CD14-positive monocyte (primary cell): ENCODE data around the gene HCN4. TPM values are rescaled to one million over a fixed set of nuclear protein-coding genes. Genes with fewer than 3 reads are reported as not detected.
A peak's percentile ranks its signal among the peaks of the same experiment; 100 is the strongest.

Experiments used
- DNase-seq, 3 donors: peaks; one replicate each; pipeline ENCODE4 v3.0.0-alpha.2; 2011 to 2022
- H2AFZ ChIP-seq: 2 replicates; pipeline ENCODE4 v1.6.0; 2012; ENCODE audit warnings: mild to moderate bottlenecking, low read depth, low read length, inconsistent platforms; ENCODE audit not compliant: insufficient read depth, poor library complexity, severe bottlenecking
- H3K27ac ChIP-seq, 2 donors: 1 replicate in 1 of 2; 2 replicates in 1 of 2; pipeline ENCODE4 v1.5.1; 2012 to 2013; ENCODE audit warnings: low read length in 2 of 2, control low read depth in 1 of 2, inconsistent platforms in 1 of 2, low read depth in 1 of 2, mild to moderate bottlenecking in 1 of 2
- H3K27me3 ChIP-seq, 2 donors: one replicate each; pipeline versions ENCODE4 v1.6.0 to v1.6.1; 2011 to 2013; ENCODE audit warnings: low read length in 2 of 2; ENCODE audit not compliant: control insufficient read depth in 2 of 2, insufficient read depth in 2 of 2
- H3K36me3 ChIP-seq, 2 donors: replicated peaks in 1 of 2; 1 replicate in 1 of 2; 2 replicates in 1 of 2; pipeline versions ENCODE4 v1.5.1 to v1.6.1; 2012 to 2013; ENCODE audit warnings: low read length in 2 of 2, control low read depth in 1 of 2, inconsistent platforms in 1 of 2, mild to moderate bottlenecking in 1 of 2; ENCODE audit not compliant: insufficient read depth in 2 of 2, control insufficient read depth in 1 of 2
- H3K4me1 ChIP-seq, 2 donors: 1 replicate in 1 of 2; 2 replicates in 1 of 2; pipeline versions ENCODE4 v1.5.1 to v1.6.1; 2012 to 2013; ENCODE audit warnings: low read length in 2 of 2, control low read depth in 1 of 2, inconsistent platforms in 1 of 2, mild to moderate bottlenecking in 1 of 2, moderate library complexity in 1 of 2; ENCODE audit not compliant: insufficient read depth in 2 of 2, control insufficient read depth in 1 of 2
- H3K4me2 ChIP-seq: replicated peaks from 2 replicates; pipeline ENCODE3; 2012; ENCODE audit warnings: low read length, moderate library complexity, mild to moderate bottlenecking; ENCODE audit not compliant: poor library complexity, severe bottlenecking; ENCODE audit errors: extremely low read depth
- H3K4me3 ChIP-seq, 3 experiments: fragments of 200-600 bp in 1 of 3; sonication (generic) in 1 of 3; replicated peaks in 1 of 3; 1 replicate in 2 of 3; 2 replicates in 1 of 3; pipeline ENCODE4 v1.5.1; 2011 to 2013; ENCODE audit warnings: low read length in 3 of 3, mild to moderate bottlenecking in 3 of 3, control low read depth in 2 of 3, low read depth in 2 of 3, inconsistent platforms in 1 of 3, moderate library complexity in 1 of 3
- H3K79me2 ChIP-seq: 2 replicates; pipeline ENCODE4 v1.6.0; 2012; ENCODE audit warnings: mild to moderate bottlenecking, control low read depth, inconsistent platforms, low read length, moderate library complexity; ENCODE audit not compliant: insufficient read depth
- H3K9ac ChIP-seq: 2 replicates; pipeline ENCODE4 v1.6.0; 2017; ENCODE audit warnings: low read length, mild to moderate bottlenecking; ENCODE audit not compliant: insufficient read depth, poor library complexity, severe bottlenecking
- H3K9me3 ChIP-seq, 2 donors: replicated peaks in 1 of 2; 1 replicate in 1 of 2; 2 replicates in 1 of 2; pipeline versions ENCODE4 v1.5.1 to v1.6.1; 2012 to 2013; ENCODE audit warnings: low read length in 2 of 2, control low read depth in 1 of 2; ENCODE audit not compliant: control insufficient read depth in 1 of 2, insufficient read depth in 1 of 2
- H4K20me1 ChIP-seq: 2 replicates; pipeline ENCODE4 v1.6.0; 2012; ENCODE audit warnings: mild to moderate bottlenecking, low read length, control low read depth, moderate library complexity; ENCODE audit not compliant: insufficient read depth
- H3K27ac Mint-ChIP-seq, 7 donors: one replicate each; pipeline ENCODE4 v1.8.0; 2020; ENCODE audit warnings: mild to moderate bottlenecking in 7 of 7, mixed read lengths in 7 of 7, moderate library complexity in 6 of 7, inconsistent platforms in 2 of 7
- H3K27me3 Mint-ChIP-seq, 3 donors: one replicate each; pipeline ENCODE4 v1.8.0; 2021 to 2022; ENCODE audit warnings: low read depth in 3 of 3, mild to moderate bottlenecking in 3 of 3, mixed read lengths in 3 of 3, moderate library complexity in 3 of 3, inconsistent platforms in 1 of 3
- H3K36me3 Mint-ChIP-seq, 2 donors: one replicate each; pipeline ENCODE4 v1.8.0; 2020; ENCODE audit warnings: mixed read lengths in 2 of 2, inconsistent platforms in 1 of 2, mild to moderate bottlenecking in 1 of 2
- H3K4me1 Mint-ChIP-seq: one replicate; pipeline ENCODE4 v1.8.0; 2020; ENCODE audit warnings: mild to moderate bottlenecking, mixed read lengths
- H3K4me3 Mint-ChIP-seq, 2 donors: one replicate each; pipeline ENCODE4 v1.8.0; 2020; ENCODE audit warnings: mild to moderate bottlenecking in 2 of 2, mixed read lengths in 2 of 2, moderate library complexity in 1 of 2
- H3K9me3 Mint-ChIP-seq, 7 donors: one replicate each; pipeline ENCODE4 v1.8.0; 2020 to 2022; ENCODE audit warnings: mixed read lengths in 7 of 7, mild to moderate bottlenecking in 6 of 7, moderate library complexity in 6 of 7, inconsistent platforms in 2 of 7
- CTCF ChIP-seq: fragments of 200-600 bp; IDR thresholded peaks from one replicate; pipeline ENCODE4 v1.8.0; 2022; ENCODE audit warnings: antibody characterized with exemption, mild to moderate bottlenecking
- WGBS: methylation state at CpG from one replicate; pipeline ENCODE4 v1.1.5; 2013; ENCODE audit warnings: missing lambda C conversion rate; ENCODE audit not compliant: insufficient coverage; 5-methylcytosine and 5-hydroxymethylcytosine counted together
- intact Hi-C, 2 donors: fragments of 100-400 bp; cut with micrococcal nuclease; formaldehyde crosslinking; loops; one replicate each; pipeline versions ENCODE4 v1.15.0 to v1.15.1; 2023
- polyA plus RNA-seq, 3 donors: library from polyadenylated mRNA; depleted of rRNA in 1 of 3; unstranded in 2 of 3; stranded (reverse) in 1 of 3; fragments of 300-500 nt in 2 of 3; fragments of >200 nt in 1 of 3; fragmentation: Illumina TruSeq in 2 of 3; gene quantifications; 1 replicate in 2 of 3; 2 replicates in 1 of 3; pipeline ENCODE4 v1.2.3, GENCODE V29; 2012 to 2021

The HCN4 gene
- polyA plus RNA-seq, 3 donors = not detected

GRCh38 chr15:73349191-73349590, 19.6 kb downstream of the HCN4 start:
- peaks cover 0 to 2% of the 10 kb centered on the region in 2 donors for H3K27me3 ChIP-seq
- Mint-ChIP-seq H3K27ac (no peak overlapping the region), H3K4me1 (no peaks in the 10 kb centered on the region), H3K4me3 (no peak overlapping the region), H3K9me3 (no peaks in the 10 kb centered on the region), H3K36me3 (no peaks in the 10 kb centered on the region), H3K27me3 (peaks cover 9 to 12% (median 9%) of the 10 kb centered on the region in 3 donors)
- no peaks in the 10 kb centered on the region for H3K9me3 ChIP-seq
- intact Hi-C loops = no loop called here
- no peak overlapping the region for H3K27ac ChIP-seq
- no peak overlapping the region for H3K4me2 ChIP-seq
- no peak overlapping the region for H3K9ac ChIP-seq
- H3K36me3 ChIP-seq = no peaks in the 10 kb centered on the region
- no peaks in the 10 kb centered on the region for H4K20me1 ChIP-seq
- DNase-seq = no peak
- no peaks in the 10 kb centered on the region for H3K4me1 ChIP-seq
- no peak overlapping the region for H2AFZ ChIP-seq
- H3K4me3 ChIP-seq = no peak overlapping the region
- TF ChIP-seq CTCF = no peak
- H3K79me2 ChIP-seq = no peaks in the 10 kb centered on the region

- H3K27ac ChIP-seq = no peak overlapping the region
- no peak overlapping the region for H3K27ac Mint-ChIP-seq
- peaks cover 0 to 9% (median 5%) of the 10 kb centered on the region in 7 donors for H3K9me3 Mint-ChIP-seq
- TF ChIP-seq CTCF = no peak
- intact Hi-C loops = no loop called here
- H3K36me3 ChIP-seq = no peaks in the 10 kb centered on the region
- no peaks in the 10 kb centered on the region for H3K4me1 Mint-ChIP-seq
- no peak overlapping the region for H3K4me2 ChIP-seq
- peaks cover 0 to 2% of the 10 kb centered on the region in 2 donors for H3K27me3 ChIP-seq
- H4K20me1 ChIP-seq = no peaks in the 10 kb centered on the region
- WGBS = 14% methylated on average over 4 of the region's 9 CpGs
- no peak overlapping the region for H3K9ac ChIP-seq
- no peak overlapping the region for H3K4me3 Mint-ChIP-seq
- peaks cover 12 to 15% (median 14%) of the 10 kb centered on the region in 3 donors for H3K27me3 Mint-ChIP-seq
- DNase-seq = peak in 1 of 3 donors; percentile 3
- H3K9me3 ChIP-seq = peaks cover 0 to 4% of the 10 kb centered on the region in 2 donors
- no peaks in the 10 kb centered on the region for H3K36me3 Mint-ChIP-seq
- H2AFZ ChIP-seq = no peak overlapping the region
- no peaks in the 10 kb centered on the region for H3K4me1 ChIP-seq
- H3K4me3 ChIP-seq = no peak overlapping the region
- no peaks in the 10 kb centered on the region for H3K79me2 ChIP-seq
Measured at GRCh38 chr15:73346735-73347312, 21.9 kb downstream of the HCN4 start.
